A549 treated with RU486 at 1 μM for 4 hours (cell line): Measurements from ENCODE around the gene SH3PXD2A. TPM values are rescaled to one million over a fixed set of nuclear protein-coding genes. Genes with fewer than 3 reads are reported as not detected.

ENCODE experiments used
- total RNA-seq: library from RNA; stranded (reverse); fragments of 200-300 nt; extraction: Qiagen RNA extraction; gene quantifications from 5 replicates; pipeline ENCODE4 v1.2.3, GENCODE V29; 2022; ENCODE audit warnings: low read depth

SH3PXD2A gene, protein sequence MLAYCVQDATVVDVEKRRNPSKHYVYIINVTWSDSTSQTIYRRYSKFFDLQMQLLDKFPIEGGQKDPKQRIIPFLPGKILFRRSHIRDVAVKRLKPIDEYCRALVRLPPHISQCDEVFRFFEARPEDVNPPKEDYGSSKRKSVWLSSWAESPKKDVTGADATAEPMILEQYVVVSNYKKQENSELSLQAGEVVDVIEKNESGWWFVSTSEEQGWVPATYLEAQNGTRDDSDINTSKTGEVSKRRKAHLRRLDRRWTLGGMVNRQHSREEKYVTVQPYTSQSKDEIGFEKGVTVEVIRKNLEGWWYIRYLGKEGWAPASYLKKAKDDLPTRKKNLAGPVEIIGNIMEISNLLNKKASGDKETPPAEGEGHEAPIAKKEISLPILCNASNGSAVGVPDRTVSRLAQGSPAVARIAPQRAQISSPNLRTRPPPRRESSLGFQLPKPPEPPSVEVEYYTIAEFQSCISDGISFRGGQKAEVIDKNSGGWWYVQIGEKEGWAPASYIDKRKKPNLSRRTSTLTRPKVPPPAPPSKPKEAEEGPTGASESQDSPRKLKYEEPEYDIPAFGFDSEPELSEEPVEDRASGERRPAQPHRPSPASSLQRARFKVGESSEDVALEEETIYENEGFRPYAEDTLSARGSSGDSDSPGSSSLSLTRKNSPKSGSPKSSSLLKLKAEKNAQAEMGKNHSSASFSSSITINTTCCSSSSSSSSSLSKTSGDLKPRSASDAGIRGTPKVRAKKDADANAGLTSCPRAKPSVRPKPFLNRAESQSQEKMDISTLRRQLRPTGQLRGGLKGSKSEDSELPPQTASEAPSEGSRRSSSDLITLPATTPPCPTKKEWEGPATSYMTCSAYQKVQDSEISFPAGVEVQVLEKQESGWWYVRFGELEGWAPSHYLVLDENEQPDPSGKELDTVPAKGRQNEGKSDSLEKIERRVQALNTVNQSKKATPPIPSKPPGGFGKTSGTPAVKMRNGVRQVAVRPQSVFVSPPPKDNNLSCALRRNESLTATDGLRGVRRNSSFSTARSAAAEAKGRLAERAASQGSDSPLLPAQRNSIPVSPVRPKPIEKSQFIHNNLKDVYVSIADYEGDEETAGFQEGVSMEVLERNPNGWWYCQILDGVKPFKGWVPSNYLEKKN
- 1.3 to 2.3 TPM (median 1.9 TPM) in 5 replicates for total RNA-seq

DNA sequence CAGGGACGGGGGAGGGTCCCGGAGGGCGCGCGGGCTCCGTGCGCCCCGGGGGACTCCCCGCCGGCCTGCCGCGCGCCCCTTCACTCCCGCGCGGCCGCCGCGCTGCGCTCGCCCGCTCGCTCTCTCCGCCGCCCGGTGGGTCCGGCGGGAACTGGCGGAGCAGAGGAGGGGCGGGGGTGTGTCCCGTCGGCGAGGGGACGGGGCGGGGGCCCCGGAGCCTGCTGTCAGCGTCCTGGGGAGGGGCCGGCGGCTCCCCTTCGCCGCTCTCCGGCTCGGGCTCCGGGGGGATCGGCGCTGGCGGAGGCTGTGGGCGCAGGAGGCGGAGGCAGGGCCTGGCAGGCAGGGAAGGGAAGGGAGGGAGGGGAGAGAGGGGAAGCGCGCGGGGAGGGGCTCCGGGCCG, at the start of gene SH3PXD2A:
TSS of gene SH3PXD2A (minus strand) at position 153 of the 400 bp plus-strand sequence. CDS start 310 bp downstream, outside the sequence.

Other genes starting within 250 kb of the SH3PXD2A start
- 18.1 to 21.4 TPM (median 18.9 TPM) in 5 replicates for gene STN1, start 62.6 kb upstream of the SH3PXD2A start, total RNA-seq
- gene SLK, start 111.6 kb upstream of the SH3PXD2A start, total RNA-seq, result 24.4 to 37.3 TPM (median 30.4 TPM) in 5 replicates
- 2.0 to 2.8 TPM (median 2.3 TPM) in 5 replicates for gene COL17A1, start 230.3 kb upstream of the SH3PXD2A start, total RNA-seq